NCI-H2196 treated with DMSO at 0.1 percent for 48 hours (cell line): ENCODE results near the gene PARP3.
"Not testable (repeated sequence)": the region's sequence is repeated elsewhere in the genome, so short reads cannot be mapped to it uniquely, and the experiment has no call there.

ENCODE experiments used
- DNase-seq: peaks from one replicate; lab custom pipeline; 2025; ENCODE audit not compliant: unreplicated experiment; lab: John Stamatoyannopoulos, UW

The PARP3 gene

GRCh38 chr3:51941798-51942602 is at the start of gene PARP3, which contains the start of gene RRP9:
Gene PARP3 (plus strand): TSS chr3:51942363. CDS start chr3:51943356, 993 bp downstream.
Gene RRP9 (minus strand): TSS chr3:51941904. CDS start chr3:51941867, 37 bp downstream.
- peak; percentile 89 for DNase-seq

GRCh38 chr3:51894391-51894790 is 47.8 kb upstream of the PARP3 start:
- DNase-seq = no peak

- no peak for DNase-seq
These were observed 47.2 kb upstream of the PARP3 start for GRCh38 chr3:51894939-51895338.

GRCh38 chr3:51896607-51897305 is 45.4 kb upstream of the PARP3 start:
- DNase-seq = no peak

GRCh38 chr3:51897391-51897790 is 44.8 kb upstream of the PARP3 start:
- DNase-seq = no peak

- not testable (repeated sequence) for DNase-seq
These were observed 42.1 kb upstream of the PARP3 start for GRCh38 chr3:51900043-51900442.

GRCh38 chr3:51902361-51902760 is 39.8 kb upstream of the PARP3 start:
- DNase-seq = not testable (repeated sequence)

GRCh38 chr3:51904034-51904823 is 37.9 kb upstream of the PARP3 start:
- no peak for DNase-seq

GRCh38 chr3:51908026-51908425 is 34.1 kb upstream of the PARP3 start:
- no peak for DNase-seq

GRCh38 chr3:51916418-51916817 is 25.7 kb upstream of the PARP3 start:
- no peak for DNase-seq

- no peak for DNase-seq
These were observed 21.0 kb upstream of the PARP3 start for GRCh38 chr3:51921081-51921578.

GRCh38 chr3:51927061-51927977 is 14.8 kb upstream of the PARP3 start:
- DNase-seq = no peak

GRCh38 chr3:51928438-51928837 is 13.7 kb upstream of the PARP3 start:
- DNase-seq = no peak

- not testable (repeated sequence) for DNase-seq
These were observed 13.2 kb upstream of the PARP3 start for GRCh38 chr3:51928981-51929380.

- no peak for DNase-seq
These were observed 12.7 kb upstream of the PARP3 start for GRCh38 chr3:51929420-51930003.

- no peak for DNase-seq
These were observed 11.7 kb upstream of the PARP3 start for GRCh38 chr3:51930439-51930838.

- DNase-seq = no peak
These were observed 10.4 kb upstream of the PARP3 start for GRCh38 chr3:51931756-51932155.

- DNase-seq = no peak
These were observed 9.4 kb upstream of the PARP3 start for GRCh38 chr3:51932471-51933370.
